GM12872 (cell line): ENCODE data around the gene FZD10.

Source experiments
- TF ChIP-seq, protein P1 (sequence below): IDR thresholded peaks from 3 replicates; pipeline ENCODE4 v1.5.1; 2011; ENCODE audit warnings: low read depth, mild to moderate bottlenecking, low read length, moderate library complexity; ENCODE audit not compliant: insufficient read depth

Gene FZD10

DNA sequence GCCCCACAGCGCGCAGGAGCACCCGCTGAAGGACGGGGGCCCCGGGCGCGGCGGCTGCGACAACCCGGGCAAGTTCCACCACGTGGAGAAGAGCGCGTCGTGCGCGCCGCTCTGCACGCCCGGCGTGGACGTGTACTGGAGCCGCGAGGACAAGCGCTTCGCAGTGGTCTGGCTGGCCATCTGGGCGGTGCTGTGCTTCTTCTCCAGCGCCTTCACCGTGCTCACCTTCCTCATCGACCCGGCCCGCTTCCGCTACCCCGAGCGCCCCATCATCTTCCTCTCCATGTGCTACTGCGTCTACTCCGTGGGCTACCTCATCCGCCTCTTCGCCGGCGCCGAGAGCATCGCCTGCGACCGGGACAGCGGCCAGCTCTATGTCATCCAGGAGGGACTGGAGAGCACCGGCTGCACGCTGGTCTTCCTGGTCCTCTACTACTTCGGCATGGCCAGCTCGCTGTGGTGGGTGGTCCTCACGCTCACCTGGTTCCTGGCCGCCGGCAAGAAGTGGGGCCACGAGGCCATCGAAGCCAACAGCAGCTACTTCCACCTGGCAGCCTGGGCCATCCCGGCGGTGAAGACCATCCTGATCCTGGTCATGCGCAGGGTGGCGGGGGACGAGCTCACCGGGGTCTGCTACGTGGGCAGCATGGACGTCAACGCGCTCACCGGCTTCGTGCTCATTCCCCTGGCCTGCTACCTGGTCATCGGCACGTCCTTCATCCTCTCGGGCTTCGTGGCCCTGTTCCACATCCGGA, 1.4 kb downstream of the FZD10 start:
- TF ChIP-seq, protein P1, sequence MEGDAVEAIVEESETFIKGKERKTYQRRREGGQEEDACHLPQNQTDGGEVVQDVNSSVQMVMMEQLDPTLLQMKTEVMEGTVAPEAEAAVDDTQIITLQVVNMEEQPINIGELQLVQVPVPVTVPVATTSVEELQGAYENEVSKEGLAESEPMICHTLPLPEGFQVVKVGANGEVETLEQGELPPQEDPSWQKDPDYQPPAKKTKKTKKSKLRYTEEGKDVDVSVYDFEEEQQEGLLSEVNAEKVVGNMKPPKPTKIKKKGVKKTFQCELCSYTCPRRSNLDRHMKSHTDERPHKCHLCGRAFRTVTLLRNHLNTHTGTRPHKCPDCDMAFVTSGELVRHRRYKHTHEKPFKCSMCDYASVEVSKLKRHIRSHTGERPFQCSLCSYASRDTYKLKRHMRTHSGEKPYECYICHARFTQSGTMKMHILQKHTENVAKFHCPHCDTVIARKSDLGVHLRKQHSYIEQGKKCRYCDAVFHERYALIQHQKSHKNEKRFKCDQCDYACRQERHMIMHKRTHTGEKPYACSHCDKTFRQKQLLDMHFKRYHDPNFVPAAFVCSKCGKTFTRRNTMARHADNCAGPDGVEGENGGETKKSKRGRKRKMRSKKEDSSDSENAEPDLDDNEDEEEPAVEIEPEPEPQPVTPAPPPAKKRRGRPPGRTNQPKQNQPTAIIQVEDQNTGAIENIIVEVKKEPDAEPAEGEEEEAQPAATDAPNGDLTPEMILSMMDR = no peak

DNA sequence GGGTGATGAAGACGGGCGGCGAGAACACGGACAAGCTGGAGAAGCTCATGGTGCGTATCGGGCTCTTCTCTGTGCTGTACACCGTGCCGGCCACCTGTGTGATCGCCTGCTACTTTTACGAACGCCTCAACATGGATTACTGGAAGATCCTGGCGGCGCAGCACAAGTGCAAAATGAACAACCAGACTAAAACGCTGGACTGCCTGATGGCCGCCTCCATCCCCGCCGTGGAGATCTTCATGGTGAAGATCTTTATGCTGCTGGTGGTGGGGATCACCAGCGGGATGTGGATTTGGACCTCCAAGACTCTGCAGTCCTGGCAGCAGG, 1.9 kb downstream of the FZD10 start:
- TF ChIP-seq, protein P1 = no peak

DNA sequence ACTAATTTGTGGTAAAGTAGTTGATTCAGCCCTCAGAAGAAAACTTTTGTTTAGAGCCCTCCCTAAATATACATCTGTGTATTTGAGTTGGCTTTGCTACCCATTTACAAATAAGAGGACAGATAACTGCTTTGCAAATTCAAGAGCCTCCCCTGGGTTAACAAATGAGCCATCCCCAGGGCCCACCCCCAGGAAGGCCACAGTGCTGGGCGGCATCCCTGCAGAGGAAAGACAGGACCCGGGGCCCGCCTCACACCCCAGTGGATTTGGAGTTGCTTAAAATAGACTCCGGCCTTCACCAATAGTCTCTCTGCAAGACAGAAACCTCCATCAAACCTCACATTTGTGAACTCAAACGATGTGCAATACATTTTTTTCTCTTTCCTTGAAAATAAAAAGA, 2.7 kb downstream of the FZD10 start:
- TF ChIP-seq, protein P1 = no peak

DNA sequence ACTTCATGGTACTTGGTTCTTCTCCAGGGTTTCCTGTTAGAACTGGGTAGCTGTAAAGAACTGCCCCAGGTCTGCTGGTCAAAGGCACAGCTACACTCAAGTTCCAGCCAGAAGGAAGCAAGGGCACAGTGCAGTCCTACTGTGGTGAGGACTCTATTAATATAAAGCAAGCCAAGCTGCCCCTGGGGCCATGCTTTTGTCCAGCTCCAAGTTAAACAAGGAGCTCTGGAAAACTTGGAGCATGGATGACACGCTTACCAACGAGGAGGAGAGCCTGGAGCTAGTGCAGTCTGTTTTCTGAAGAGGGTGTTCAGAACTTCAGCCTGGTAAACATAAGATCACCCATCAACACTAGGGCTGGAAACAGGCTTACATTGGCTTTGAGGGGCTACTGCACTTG, 4.0 kb downstream of the FZD10 start:
- TF ChIP-seq, protein P1 = no peak

DNA sequence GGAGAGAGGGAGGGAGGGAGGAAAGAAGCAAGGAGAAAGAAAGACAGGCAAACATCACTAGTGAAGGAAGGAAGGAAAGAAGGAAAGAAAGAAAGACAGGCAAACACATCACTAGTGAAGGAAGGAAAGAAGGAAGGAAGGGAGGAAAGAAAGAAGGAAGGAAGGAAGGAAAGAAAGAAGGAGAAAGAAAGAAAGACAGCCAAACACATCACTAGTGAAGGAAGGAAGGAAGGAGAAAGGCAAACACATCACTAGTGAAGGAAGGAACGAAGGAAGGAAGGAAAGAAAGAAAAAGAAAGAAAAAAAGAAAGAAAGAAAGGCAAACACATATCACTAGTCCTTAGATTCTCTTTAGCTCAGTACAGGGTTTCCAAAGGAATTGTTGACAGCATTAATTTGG, 5.3 kb downstream of the FZD10 start:
- TF ChIP-seq, protein P1 = no peak

DNA sequence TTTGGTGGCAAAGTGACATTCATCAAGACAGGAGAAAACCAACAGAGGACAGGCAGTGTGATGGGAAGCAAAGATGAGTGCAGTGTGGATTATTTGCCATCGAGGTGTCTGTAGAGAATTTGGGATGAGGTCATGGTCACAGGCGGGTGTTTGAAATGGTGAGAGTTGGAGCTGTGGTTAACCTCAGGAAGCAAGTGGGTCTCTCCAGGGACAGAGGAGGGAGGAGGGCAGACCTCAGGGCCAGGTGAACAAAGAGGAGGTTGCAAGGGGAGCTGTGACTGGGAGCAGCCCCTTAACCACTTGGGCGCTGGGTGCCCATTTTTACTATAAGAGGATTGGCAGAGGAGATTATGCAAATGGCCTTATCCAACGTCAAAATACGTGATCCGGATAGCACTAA, 7.0 kb downstream of the FZD10 start:
- TF ChIP-seq, protein P1 = no peak

DNA sequence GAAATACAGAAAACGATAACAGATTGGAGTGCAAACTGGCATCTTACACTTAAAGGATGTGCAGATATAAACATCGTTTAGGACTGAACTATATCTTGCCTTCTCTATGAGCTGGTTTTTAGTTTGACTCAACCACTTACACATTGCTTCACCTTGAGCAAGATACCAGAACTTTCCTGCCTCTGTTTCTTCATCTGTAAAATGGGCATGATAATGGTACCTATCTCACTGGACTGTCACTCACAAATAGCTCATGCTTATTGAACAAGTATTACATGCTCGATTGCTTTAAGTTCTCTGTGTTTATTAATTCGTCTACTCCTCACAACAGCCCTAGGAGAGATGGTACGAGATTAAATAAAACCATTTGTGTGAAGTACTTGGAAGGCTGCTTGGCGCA, 7.7 kb downstream of the FZD10 start:
- TF ChIP-seq, protein P1 = no peak

DNA sequence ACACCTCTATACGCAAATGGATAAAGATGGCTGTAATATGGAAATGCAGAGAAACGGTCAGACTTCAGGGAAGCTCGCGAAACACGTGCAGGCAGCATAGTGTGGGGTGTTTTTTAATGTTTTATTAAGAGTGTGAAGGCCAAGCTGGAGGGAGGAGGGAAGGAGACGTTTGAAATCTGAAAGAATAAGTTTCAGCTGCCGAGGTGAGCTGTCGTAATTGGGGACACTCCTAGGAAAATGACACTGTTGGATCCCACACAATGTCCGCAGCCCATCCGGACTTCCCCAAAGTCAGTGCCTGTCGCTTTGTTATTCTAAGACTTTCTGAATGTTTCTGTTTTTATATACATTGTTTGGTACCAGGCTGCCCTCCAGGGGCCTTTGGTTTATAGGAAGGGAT, 8.3 kb downstream of the FZD10 start:
- TF ChIP-seq, protein P1 = no peak
